ENCODE measurements around the gene PDCD1.
"Not testable (repeated sequence)": the region's sequence is repeated elsewhere in the genome, so short reads cannot be mapped to it uniquely, and the experiment has no call there.

The PDCD1 gene

GRCh38 chr2:241851325-241852115 is 7.2 kb downstream of the PDCD1 start:
- DNase-seq: no peak

- DNase-seq: no peak
Measured at GRCh38 chr2:241850544-241851324, 8.0 kb downstream of the PDCD1 start.

- DNase-seq: no peak
Measured at GRCh38 chr2:241849616-241850543, 8.8 kb downstream of the PDCD1 start.

GRCh38 chr2:241848761-241849615 is 9.7 kb downstream of the PDCD1 start:
- DNase-seq: no peak

- no peak for DNase-seq
Measured at GRCh38 chr2:241846406-241846805, 12.3 kb downstream of the PDCD1 start.

- no peak for DNase-seq
Measured at GRCh38 chr2:241844831-241845578, 13.7 kb downstream of the PDCD1 start.

- peak; percentile 42 to 66 (median 50) for DNase-seq
Measured at GRCh38 chr2:241844066-241844728, 14.5 kb downstream of the PDCD1 start.

- no peak for DNase-seq
Measured at GRCh38 chr2:241843321-241844065, 15.2 kb downstream of the PDCD1 start.

- DNase-seq: no peak
Measured at GRCh38 chr2:241842620-241843211, 16.0 kb downstream of the PDCD1 start.

GRCh38 chr2:241842067-241842415 is 16.7 kb downstream of the PDCD1 start:
- DNase-seq: no peak

GRCh38 chr2:241841181-241842066 is 17.3 kb downstream of the PDCD1 start:
- no peak for DNase-seq

- DNase-seq: no peak
Measured at GRCh38 chr2:241837197-241837965, 21.3 kb downstream of the PDCD1 start.

- no peak for DNase-seq
Measured at GRCh38 chr2:241836292-241836691, 22.4 kb downstream of the PDCD1 start.

- DNase-seq: no peak
Measured at GRCh38 chr2:241835611-241836010, 23.1 kb downstream of the PDCD1 start.

GRCh38 chr2:241834527-241835210 is 24.0 kb downstream of the PDCD1 start:
- no peak for DNase-seq

- not testable (repeated sequence) for DNase-seq
Measured at GRCh38 chr2:241833756-241834526, 24.8 kb downstream of the PDCD1 start.

Data from activated CD4-positive, CD25-positive, alpha-beta regulatory T cell (primary cell).